GM12878 (cell line): ENCODE data around the gene ZNF79. TPM values are rescaled to one million over a fixed set of nuclear protein-coding genes. Genes with fewer than 3 reads are reported as not detected.

Experiments used
- CBX3 ChIP-seq: fragments of 200-600 bp; sonication (generic); IDR thresholded peaks from 2 replicates; pipeline ENCODE4 v1.6.1; 2016; ENCODE audit warnings: low read depth, borderline replicate concordance
- CREB1 ChIP-seq: IDR thresholded peaks from 2 replicates; pipeline ENCODE4 v1.6.1; 2012; ENCODE audit warnings: low read depth, mild to moderate bottlenecking, inconsistent platforms
- EED ChIP-seq: sonication (generic); IDR thresholded peaks from 2 replicates; pipeline ENCODE4 v1.6.1; 2016; ENCODE audit warnings: antibody characterized with exemption, low read depth
- EGR1 ChIP-seq, 2 experiments: IDR thresholded peaks; 1 replicate in 1 of 2; 2 replicates in 1 of 2; pipeline ENCODE4 v1.6.1; 2011 to 2012; ENCODE audit warnings: low read depth in 2 of 2, low read length in 2 of 2, borderline replicate concordance in 1 of 2, mild to moderate bottlenecking in 1 of 2, moderate library complexity in 1 of 2
- ESRRA ChIP-seq: IDR thresholded peaks from 2 replicates; pipeline ENCODE4 v1.6.1; 2012; ENCODE audit warnings: mild to moderate bottlenecking, low read length, improper control_type of control experiment
- SIX5 ChIP-seq: IDR thresholded peaks from 2 replicates; pipeline ENCODE4 v1.6.1; 2011; ENCODE audit warnings: mild to moderate bottlenecking, low read depth, low read length, moderate library complexity; ENCODE audit not compliant: severe bottlenecking
- TAF1 ChIP-seq: IDR thresholded peaks from 2 replicates; pipeline ENCODE4 v1.6.1; 2011; ENCODE audit warnings: mild to moderate bottlenecking, low read depth, low read length, borderline replicate concordance
- polyA plus RNA-seq, 11 experiments: library from polyadenylated mRNA; depleted of rRNA in 4 of 11; unstranded in 6 of 11; stranded (reverse) in 5 of 11; fragments of >200 nt; fragmentation: Nextera tagmentation in 4 of 11; fragmentation: Illumina TruSeq in 1 of 11; extraction: Ambion mirVana in 4 of 11; extraction: Trizol in 1 of 11; gene quantifications; 1 replicate in 1 of 11; 2 replicates in 10 of 11; pipeline versions ENCODE4 v1.2.1 to v1.2.3, GENCODE V29; 2011 to 2016; ENCODE audit warnings: inconsistent platforms in 2 of 11, missing spikeins in 2 of 11, low read depth in 1 of 11
- total RNA-seq, 4 experiments: library from RNA; depleted of rRNA in 3 of 4; stranded (reverse); fragments of >200 nt in 3 of 4; fragmentation: Illumina TruSeq in 1 of 4; extraction: Trizol in 1 of 4; gene quantifications; 2 replicates each; pipeline versions ENCODE4 v1.2.1 to v1.2.3, GENCODE V29; 2013 to 2021
- TF ChIP-seq, protein P1 (sequence below): IDR thresholded peaks from 2 replicates; pipeline ENCODE4 v1.6.1; 2012; ENCODE audit warnings: improper control_type of control experiment, low read depth, low read length; ENCODE audit not compliant: insufficient replicate concordance
- TF ChIP-seq, protein P2 (sequence below): fragments of 450-650 bp; IDR thresholded peaks from 2 replicates; pipeline ENCODE4 v1.6.1; 2016; ENCODE audit warnings: mild to moderate bottlenecking
- TF ChIP-seq, protein P3 (sequence below): fragments of 450-650 bp; formaldehyde crosslinking; IDR thresholded peaks from 2 replicates; pipeline ENCODE4 v1.4.0; 2022; ENCODE audit warnings: mild to moderate bottlenecking, moderate library complexity
- TF ChIP-seq, protein P4 (sequence below): fragments of 450-650 bp; IDR thresholded peaks from 2 replicates; pipeline ENCODE4 v1.6.1; 2017; ENCODE audit warnings: mild to moderate bottlenecking, low read depth, inconsistent platforms; ENCODE audit not compliant: poor library complexity, severe bottlenecking
- TF ChIP-seq, protein P5 (sequence below): IDR thresholded peaks from 2 replicates; pipeline ENCODE4 v1.6.1; 2012; ENCODE audit warnings: mild to moderate bottlenecking, low read depth, low read length

Gene ZNF79
- total and polyA plus RNA-seq, 10 of the 15 experiments (the other 5 are each of a cell fraction or from before 2014, with no cell fraction given): 1.8 to 14.1 (median 11.7) TPM

DNA sequence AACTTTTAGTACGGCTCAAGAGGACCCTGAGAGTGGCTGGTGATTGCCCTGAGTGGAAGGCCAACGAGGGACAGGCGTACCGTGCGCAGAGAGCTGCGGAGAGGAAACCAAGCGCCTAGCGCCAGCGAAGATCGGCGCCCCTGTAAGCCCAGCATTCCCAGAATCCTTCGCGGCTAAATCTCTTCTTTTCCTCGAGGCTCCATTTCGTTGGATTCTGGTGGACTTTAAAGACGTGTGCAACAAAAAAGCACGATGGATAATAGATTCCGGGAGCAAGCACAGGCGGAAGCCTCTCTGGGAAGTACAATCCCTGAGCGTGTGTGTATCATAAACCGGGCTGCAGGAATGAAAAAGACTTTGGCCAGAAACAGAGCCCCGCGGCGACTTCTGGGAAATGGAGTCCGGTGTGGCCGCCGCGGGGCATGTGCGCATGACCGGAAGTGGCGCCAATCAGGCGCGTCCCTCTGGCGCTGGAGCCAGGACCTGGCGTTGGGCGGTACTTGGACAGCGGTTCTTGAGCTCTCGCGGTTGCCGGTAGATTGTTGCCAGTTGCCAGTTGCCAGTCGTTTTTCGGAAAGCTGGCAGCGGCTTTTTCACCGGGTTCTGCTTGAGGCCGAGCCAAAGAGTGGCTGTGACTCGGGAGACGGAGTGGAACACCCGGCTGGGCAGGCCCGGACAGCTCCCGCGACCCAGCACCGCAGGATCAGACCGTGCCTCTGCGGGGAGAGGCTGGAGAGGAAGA is at the start of gene ZNF79 (continued):
- TF ChIP-seq EGR1 (IDR thresholded peaks at IDR 0.05; ENCODE audit: borderline replicate concordance in 1 of 2, low read depth in 2 of 2, low read length in 2 of 2) (no peak), CBX3 (no peak), SIX5 (peak; percentile 72), ESRRA (no peak), TAF1 (peak; percentile 72), EED (peak; percentile 53; the same call in 1 of the 2 replicates), CREB1 (peak; percentile 98)
- TF ChIP-seq, protein P1, sequence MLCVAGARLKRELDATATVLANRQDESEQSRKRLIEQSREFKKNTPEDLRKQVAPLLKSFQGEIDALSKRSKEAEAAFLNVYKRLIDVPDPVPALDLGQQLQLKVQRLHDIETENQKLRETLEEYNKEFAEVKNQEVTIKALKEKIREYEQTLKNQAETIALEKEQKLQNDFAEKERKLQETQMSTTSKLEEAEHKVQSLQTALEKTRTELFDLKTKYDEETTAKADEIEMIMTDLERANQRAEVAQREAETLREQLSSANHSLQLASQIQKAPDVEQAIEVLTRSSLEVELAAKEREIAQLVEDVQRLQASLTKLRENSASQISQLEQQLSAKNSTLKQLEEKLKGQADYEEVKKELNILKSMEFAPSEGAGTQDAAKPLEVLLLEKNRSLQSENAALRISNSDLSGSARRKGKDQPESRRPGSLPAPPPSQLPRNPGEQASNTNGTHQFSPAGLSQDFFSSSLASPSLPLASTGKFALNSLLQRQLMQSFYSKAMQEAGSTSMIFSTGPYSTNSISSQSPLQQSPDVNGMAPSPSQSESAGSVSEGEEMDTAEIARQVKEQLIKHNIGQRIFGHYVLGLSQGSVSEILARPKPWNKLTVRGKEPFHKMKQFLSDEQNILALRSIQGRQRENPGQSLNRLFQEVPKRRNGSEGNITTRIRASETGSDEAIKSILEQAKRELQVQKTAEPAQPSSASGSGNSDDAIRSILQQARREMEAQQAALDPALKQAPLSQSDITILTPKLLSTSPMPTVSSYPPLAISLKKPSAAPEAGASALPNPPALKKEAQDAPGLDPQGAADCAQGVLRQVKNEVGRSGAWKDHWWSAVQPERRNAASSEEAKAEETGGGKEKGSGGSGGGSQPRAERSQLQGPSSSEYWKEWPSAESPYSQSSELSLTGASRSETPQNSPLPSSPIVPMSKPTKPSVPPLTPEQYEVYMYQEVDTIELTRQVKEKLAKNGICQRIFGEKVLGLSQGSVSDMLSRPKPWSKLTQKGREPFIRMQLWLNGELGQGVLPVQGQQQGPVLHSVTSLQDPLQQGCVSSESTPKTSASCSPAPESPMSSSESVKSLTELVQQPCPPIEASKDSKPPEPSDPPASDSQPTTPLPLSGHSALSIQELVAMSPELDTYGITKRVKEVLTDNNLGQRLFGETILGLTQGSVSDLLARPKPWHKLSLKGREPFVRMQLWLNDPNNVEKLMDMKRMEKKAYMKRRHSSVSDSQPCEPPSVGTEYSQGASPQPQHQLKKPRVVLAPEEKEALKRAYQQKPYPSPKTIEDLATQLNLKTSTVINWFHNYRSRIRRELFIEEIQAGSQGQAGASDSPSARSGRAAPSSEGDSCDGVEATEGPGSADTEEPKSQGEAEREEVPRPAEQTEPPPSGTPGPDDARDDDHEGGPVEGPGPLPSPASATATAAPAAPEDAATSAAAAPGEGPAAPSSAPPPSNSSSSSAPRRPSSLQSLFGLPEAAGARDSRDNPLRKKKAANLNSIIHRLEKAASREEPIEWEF: no peak
- TF ChIP-seq, protein P2, sequence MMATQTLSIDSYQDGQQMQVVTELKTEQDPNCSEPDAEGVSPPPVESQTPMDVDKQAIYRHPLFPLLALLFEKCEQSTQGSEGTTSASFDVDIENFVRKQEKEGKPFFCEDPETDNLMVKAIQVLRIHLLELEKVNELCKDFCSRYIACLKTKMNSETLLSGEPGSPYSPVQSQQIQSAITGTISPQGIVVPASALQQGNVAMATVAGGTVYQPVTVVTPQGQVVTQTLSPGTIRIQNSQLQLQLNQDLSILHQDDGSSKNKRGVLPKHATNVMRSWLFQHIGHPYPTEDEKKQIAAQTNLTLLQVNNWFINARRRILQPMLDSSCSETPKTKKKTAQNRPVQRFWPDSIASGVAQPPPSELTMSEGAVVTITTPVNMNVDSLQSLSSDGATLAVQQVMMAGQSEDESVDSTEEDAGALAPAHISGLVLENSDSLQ: peak; percentile 14; the same call in 1 of the 2 replicates
- TF ChIP-seq, protein P3, sequence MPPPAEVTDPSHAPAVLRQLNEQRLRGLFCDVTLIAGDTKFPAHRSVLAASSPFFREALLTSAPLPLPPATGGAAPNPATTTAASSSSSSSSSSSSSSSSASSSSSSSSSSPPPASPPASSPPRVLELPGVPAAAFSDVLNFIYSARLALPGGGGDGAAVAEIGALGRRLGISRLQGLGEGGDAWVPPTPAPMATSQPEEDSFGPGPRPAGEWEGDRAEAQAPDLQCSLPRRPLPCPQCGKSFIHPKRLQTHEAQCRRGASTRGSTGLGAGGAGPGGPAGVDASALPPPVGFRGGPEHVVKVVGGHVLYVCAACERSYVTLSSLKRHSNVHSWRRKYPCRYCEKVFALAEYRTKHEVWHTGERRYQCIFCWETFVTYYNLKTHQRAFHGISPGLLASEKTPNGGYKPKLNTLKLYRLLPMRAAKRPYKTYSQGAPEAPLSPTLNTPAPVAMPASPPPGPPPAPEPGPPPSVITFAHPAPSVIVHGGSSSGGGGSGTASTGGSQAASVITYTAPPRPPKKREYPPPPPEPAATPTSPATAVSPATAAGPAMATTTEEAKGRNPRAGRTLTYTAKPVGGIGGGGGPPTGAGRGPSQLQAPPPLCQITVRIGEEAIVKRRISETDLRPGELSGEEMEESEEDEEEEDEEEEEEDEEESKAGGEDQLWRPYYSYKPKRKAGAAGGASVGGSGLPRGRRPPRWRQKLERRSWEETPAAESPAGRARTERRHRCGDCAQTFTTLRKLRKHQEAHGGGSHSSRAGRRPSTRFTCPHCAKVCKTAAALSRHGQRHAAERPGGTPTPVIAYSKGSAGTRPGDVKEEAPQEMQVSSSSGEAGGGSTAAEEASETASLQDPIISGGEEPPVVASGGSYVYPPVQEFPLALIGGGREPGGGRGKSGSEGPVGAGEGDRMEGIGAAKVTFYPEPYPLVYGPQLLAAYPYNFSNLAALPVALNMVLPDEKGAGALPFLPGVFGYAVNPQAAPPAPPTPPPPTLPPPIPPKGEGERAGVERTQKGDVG (CRISPR knock-in tag): no peak
- TF ChIP-seq, protein P4, sequence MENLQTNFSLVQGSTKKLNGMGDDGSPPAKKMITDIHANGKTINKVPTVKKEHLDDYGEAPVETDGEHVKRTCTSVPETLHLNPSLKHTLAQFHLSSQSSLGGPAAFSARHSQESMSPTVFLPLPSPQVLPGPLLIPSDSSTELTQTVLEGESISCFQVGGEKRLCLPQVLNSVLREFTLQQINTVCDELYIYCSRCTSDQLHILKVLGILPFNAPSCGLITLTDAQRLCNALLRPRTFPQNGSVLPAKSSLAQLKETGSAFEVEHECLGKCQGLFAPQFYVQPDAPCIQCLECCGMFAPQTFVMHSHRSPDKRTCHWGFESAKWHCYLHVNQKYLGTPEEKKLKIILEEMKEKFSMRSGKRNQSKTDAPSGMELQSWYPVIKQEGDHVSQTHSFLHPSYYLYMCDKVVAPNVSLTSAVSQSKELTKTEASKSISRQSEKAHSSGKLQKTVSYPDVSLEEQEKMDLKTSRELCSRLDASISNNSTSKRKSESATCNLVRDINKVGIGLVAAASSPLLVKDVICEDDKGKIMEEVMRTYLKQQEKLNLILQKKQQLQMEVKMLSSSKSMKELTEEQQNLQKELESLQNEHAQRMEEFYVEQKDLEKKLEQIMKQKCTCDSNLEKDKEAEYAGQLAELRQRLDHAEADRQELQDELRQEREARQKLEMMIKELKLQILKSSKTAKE: no peak
- TF ChIP-seq, protein P5, sequence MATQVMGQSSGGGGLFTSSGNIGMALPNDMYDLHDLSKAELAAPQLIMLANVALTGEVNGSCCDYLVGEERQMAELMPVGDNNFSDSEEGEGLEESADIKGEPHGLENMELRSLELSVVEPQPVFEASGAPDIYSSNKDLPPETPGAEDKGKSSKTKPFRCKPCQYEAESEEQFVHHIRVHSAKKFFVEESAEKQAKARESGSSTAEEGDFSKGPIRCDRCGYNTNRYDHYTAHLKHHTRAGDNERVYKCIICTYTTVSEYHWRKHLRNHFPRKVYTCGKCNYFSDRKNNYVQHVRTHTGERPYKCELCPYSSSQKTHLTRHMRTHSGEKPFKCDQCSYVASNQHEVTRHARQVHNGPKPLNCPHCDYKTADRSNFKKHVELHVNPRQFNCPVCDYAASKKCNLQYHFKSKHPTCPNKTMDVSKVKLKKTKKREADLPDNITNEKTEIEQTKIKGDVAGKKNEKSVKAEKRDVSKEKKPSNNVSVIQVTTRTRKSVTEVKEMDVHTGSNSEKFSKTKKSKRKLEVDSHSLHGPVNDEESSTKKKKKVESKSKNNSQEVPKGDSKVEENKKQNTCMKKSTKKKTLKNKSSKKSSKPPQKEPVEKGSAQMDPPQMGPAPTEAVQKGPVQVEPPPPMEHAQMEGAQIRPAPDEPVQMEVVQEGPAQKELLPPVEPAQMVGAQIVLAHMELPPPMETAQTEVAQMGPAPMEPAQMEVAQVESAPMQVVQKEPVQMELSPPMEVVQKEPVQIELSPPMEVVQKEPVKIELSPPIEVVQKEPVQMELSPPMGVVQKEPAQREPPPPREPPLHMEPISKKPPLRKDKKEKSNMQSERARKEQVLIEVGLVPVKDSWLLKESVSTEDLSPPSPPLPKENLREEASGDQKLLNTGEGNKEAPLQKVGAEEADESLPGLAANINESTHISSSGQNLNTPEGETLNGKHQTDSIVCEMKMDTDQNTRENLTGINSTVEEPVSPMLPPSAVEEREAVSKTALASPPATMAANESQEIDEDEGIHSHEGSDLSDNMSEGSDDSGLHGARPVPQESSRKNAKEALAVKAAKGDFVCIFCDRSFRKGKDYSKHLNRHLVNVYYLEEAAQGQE: peak; percentile 83
